Activated CD8-positive, alpha-beta T cell treated with anti-CD3 and anti-CD28 coated beads for 36 hours (primary cell): Measurements from ENCODE around the gene NUAK1. TPM values are rescaled to one million over a fixed set of nuclear protein-coding genes. Genes with fewer than 3 reads are reported as not detected.
"Not testable (repeated sequence)": the region's sequence is repeated elsewhere in the genome, so short reads cannot be mapped to it uniquely, and the experiment has no call there.

ENCODE experiments used
- ATAC-seq: fragments of 200-7000 bp; cut with Tn5 transposase; one replicate; pipeline ENCODE4 v1.10.0; 2021; ENCODE audit warnings: mild to moderate bottlenecking, moderate library complexity
- CTCF ChIA-PET: fragments of 350-600 bp; sonication (Branson Sonifier 250); formaldehyde crosslinking; loops from one replicate; lab custom pipeline; 2021; ENCODE audit warnings: antibody characterized with exemption; lab: Charles Lee
- POLR2A ChIA-PET: fragments of 350-600 bp; sonication (Branson Sonifier 250); formaldehyde crosslinking; loops from one replicate; lab custom pipeline; 2021; ENCODE audit warnings: antibody characterized with exemption; lab: Charles Lee
- DNase-seq: peaks from one replicate; pipeline ENCODE4 v3.0.0-alpha.2; 2020
- H3K27ac Mint-ChIP-seq: one replicate; pipeline ENCODE4 v1.8.0; 2021; ENCODE audit warnings: mild to moderate bottlenecking, mixed read lengths
- H3K27me3 Mint-ChIP-seq: one replicate; pipeline ENCODE4 v1.8.0; 2021; ENCODE audit warnings: mixed read lengths
- H3K36me3 Mint-ChIP-seq: one replicate; pipeline ENCODE4 v1.8.0; 2021; ENCODE audit warnings: low read depth, mixed read lengths
- H3K4me1 Mint-ChIP-seq: one replicate; pipeline ENCODE4 v1.8.0; 2021; ENCODE audit warnings: low read depth, mixed read lengths
- H3K4me3 Mint-ChIP-seq: one replicate; pipeline ENCODE4 v1.8.0; 2021; ENCODE audit warnings: mild to moderate bottlenecking, moderate library complexity, mixed read lengths
- H3K9me3 Mint-ChIP-seq: one replicate; pipeline ENCODE4 v1.8.0; 2021; ENCODE audit warnings: mixed read lengths
- intact Hi-C: fragments of 100-400 bp; cut with micrococcal nuclease; formaldehyde crosslinking; loops from one replicate; pipeline ENCODE4 v1.10.0; 2022
- total RNA-seq, 2 experiments: library from RNA; stranded (reverse); gene quantifications; one replicate each; pipeline ENCODE4 v1.2.3, GENCODE V29; 2021
- TF ChIP-seq, protein P1 (sequence below): fragments of 200-600 bp; IDR thresholded peaks from one replicate; pipeline ENCODE4 v1.8.0; 2022; ENCODE audit warnings: antibody characterized with exemption, mild to moderate bottlenecking

The NUAK1 gene
- total RNA-seq, 2 experiments from 2014 or later, result not detected

DNA sequence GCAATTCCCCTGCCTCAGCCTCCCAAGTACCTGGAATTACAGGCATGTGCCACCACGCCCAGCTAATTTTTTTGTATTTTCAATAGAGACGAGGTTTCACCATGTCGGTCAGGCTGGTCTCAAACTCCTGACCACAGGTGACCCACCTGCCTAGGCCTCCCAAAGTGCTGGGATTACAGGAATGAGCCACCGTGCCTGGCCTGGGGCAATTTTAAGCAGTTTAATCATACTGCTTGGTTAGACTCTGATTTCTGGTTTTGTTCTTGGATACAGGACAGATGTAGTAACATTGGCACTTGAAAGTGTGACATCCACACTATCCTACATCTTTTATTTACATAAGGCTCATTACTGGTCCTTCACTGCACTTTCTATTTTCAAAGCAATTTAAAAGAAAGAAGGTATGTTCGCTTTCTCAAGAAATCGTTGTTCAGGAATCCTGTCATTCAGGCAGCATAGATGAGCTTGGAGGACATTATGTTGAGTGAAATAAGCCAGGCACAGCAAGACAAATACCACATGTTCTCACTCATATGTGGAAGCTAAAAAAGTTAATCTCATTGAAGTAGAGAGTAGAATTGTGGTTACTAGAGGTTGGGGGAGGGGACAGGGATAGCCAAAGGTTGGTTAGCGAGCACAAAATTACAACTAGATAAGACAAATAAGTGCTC is 4.0 kb upstream of the NUAK1 start:
- CTCF ChIA-PET, result no interaction called here
- no peak for ATAC-seq
- TF ChIP-seq, protein P1, sequence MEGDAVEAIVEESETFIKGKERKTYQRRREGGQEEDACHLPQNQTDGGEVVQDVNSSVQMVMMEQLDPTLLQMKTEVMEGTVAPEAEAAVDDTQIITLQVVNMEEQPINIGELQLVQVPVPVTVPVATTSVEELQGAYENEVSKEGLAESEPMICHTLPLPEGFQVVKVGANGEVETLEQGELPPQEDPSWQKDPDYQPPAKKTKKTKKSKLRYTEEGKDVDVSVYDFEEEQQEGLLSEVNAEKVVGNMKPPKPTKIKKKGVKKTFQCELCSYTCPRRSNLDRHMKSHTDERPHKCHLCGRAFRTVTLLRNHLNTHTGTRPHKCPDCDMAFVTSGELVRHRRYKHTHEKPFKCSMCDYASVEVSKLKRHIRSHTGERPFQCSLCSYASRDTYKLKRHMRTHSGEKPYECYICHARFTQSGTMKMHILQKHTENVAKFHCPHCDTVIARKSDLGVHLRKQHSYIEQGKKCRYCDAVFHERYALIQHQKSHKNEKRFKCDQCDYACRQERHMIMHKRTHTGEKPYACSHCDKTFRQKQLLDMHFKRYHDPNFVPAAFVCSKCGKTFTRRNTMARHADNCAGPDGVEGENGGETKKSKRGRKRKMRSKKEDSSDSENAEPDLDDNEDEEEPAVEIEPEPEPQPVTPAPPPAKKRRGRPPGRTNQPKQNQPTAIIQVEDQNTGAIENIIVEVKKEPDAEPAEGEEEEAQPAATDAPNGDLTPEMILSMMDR, result no peak

DNA sequence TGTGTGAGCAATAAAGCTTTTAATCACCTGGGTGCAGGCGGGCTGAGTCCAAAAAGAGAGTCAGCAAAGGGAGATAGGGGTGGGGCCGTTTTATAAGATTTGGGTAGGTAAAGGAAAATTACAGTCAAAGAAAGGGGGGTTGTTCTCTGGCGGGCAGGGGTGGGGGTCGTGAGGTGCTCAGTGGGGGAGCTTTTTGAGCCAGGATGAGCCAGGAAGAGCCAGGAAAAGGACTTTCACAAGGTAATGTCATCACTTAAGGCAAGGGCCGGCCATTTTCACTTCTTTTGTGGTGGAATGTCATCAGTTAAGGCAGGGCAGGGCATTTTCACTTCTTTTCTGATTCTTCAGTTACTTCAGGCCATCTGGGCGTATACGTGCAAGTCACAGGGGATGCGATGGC is 3.2 kb upstream of the NUAK1 start:
- H3K27ac Mint-ChIP-seq, H3K4me3 Mint-ChIP-seq, H3K9me3 Mint-ChIP-seq, POLR2A ChIA-PET, H3K36me3 Mint-ChIP-seq, H3K4me1 Mint-ChIP-seq, intact Hi-C loops, ATAC-seq, DNase-seq: not testable (repeated sequence)
- CTCF ChIA-PET, result interaction anchor here (1.0 kb wide), 1 partner anchor 721 kb away, joined by 3 read pairs; no protein-coding TSS in a partner anchor
- H3K27me3 Mint-ChIP-seq, result peaks cover 51% of the 10 kb centered on the region

More for the DNA sequence above, 4.0 kb upstream of the NUAK1 start:
- H3K4me3 Mint-ChIP-seq, result no peak overlapping the region
- no peaks in the 10 kb centered on the region for H3K36me3 Mint-ChIP-seq
- peaks cover 2% of the 10 kb centered on the region for H3K4me1 Mint-ChIP-seq
- no peak overlapping the region for H3K27ac Mint-ChIP-seq
- intact Hi-C loops, result no loop called here
- H3K27me3 Mint-ChIP-seq, result peaks cover 46% of the 10 kb centered on the region
- no peaks in the 10 kb centered on the region for H3K9me3 Mint-ChIP-seq
- POLR2A ChIA-PET, result no interaction called here
- no peak for DNase-seq

DNA sequence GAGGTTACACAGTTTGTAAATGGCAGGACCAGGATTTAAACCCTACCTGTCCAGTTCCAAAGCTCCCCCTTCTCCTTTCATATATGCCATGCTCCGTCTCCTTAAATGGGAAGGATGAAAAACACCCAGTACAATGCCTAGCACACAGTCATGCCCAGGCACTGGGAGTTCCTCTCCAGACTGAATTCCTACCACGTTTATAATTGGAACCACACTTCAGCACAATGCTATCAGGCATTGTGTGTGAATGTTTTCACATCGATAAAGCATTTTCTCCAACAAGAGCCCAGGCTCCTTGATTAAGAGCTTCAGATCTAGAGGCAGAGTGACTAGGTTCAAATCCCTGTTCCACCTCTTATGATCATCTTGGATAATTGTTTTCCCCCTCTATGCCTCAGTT is 2.7 kb upstream of the NUAK1 start:
- Mint-ChIP-seq H3K4me1 (peaks cover 4% of the 10 kb centered on the region), H3K27ac (no peak overlapping the region), H3K36me3 (no peaks in the 10 kb centered on the region), H3K4me3 (no peak overlapping the region), H3K27me3 (peaks cover 53% of the 10 kb centered on the region), H3K9me3 (no peaks in the 10 kb centered on the region)
- POLR2A ChIA-PET, result no interaction called here
- ATAC-seq, result no peak
- intact Hi-C loops, result no loop called here
- CTCF ChIA-PET, result interaction anchor here (1.0 kb wide), 1 partner anchor 721 kb away, joined by 3 read pairs; no protein-coding TSS in a partner anchor
- no peak for DNase-seq
- TF ChIP-seq, protein P1, result no peak

DNA sequence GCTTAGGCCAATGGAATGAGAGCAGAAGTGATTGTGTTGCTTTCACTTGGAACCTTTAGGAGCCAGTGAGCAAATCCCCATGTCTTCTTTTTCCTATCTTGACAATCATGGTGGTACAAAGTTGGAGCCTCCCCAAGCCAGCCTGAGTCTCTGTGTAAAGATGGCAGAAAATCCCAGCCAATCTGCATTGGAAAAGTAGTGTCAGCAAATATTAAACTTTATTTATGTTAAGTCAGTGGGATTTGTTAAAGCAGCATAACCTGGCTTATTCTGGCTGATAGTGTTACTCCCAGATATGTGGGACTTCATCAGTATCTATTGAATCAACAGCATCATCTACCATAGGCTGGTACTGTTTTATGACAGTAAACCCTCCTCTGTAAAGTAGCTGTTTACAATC is 2.2 kb upstream of the NUAK1 start:
- H3K4me1 Mint-ChIP-seq, result peaks cover 9% of the 10 kb centered on the region
- CTCF ChIA-PET, result interaction anchor here (1.0 kb wide), 1 partner anchor 720 kb away, joined by 3 read pairs; no protein-coding TSS in a partner anchor

DNA sequence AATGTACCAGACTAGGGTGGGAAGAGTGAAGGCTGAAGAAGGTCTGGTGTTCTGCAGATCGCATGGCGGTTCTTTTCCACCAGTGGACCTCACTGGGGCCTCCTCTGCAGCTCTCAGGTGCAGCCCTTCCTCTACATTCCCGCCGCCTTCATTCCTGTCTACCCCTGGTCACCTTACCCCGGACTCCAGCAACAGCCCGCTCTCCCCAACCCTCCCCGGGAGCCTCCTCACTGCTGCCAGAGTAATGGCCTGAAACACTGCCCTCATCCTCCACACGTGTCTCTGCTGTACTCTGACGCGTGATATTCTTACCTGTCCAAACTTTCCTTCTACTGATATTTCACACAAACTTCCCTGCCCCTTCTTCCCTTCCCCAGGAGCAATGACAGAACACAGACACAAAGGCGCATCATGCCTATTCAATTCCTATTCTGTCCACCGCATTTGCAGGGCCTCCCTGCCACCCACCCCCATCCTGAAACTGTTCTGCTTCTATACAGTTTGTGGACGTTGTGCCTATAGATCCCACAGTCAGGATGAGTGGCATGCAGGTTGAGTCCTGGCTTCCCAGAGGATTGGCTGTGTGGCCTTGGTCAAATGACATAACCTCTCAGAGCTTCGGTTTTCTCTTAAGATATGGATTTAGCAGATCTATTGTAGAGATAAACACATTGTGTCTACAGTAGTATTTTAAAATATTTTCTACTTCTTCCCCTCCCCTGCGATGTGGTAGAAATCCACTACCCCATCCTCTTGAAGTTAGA is 1.7 kb upstream of the NUAK1 start:
- DNase-seq (no peak), ATAC-seq (no peak)
- CTCF ChIA-PET, result interaction anchor here (0.8 kb wide), 1 partner anchor 720 kb away, joined by 4 read pairs; no protein-coding TSS in a partner anchor
- H3K4me1 Mint-ChIP-seq, result peaks cover 9% of the 10 kb centered on the region
- no peak overlapping the region for H3K27ac Mint-ChIP-seq
- intact Hi-C loops, result no loop called here
- peaks cover 55% of the 10 kb centered on the region for H3K27me3 Mint-ChIP-seq
- POLR2A ChIA-PET, result no interaction called here
- H3K4me3 Mint-ChIP-seq, result no peak overlapping the region
- H3K9me3 Mint-ChIP-seq, result no peaks in the 10 kb centered on the region
- TF ChIP-seq, protein P1, result no peak
- H3K36me3 Mint-ChIP-seq, result no peaks in the 10 kb centered on the region

More for the DNA sequence above, 2.2 kb upstream of the NUAK1 start:
- Mint-ChIP-seq H3K36me3 (no peaks in the 10 kb centered on the region), H3K9me3 (no peaks in the 10 kb centered on the region), H3K27ac (no peak overlapping the region), H3K4me3 (no peak overlapping the region), H3K27me3 (peaks cover 55% of the 10 kb centered on the region)
- POLR2A ChIA-PET, result no interaction called here
- intact Hi-C loops, result no loop called here
- TF ChIP-seq, protein P1, result no peak
- DNase-seq (no peak), ATAC-seq (no peak)
